RWPE2 (cell line): Measurements from ENCODE around the gene ARID4B.
"Not testable (repeated sequence)": the region's sequence is repeated elsewhere in the genome, so short reads cannot be mapped to it uniquely, and the experiment has no call there.

Source experiments
- ATAC-seq: fragments of 200-7000 bp; cut with Tn5 transposase; 3 replicates; pipeline ENCODE4 v1.9.1; 2021; ENCODE audit warnings: low read depth
- DNase-seq: peaks from one replicate; pipeline ENCODE4 v3.0.0-alpha.2; 2020; ENCODE audit warnings: low spot score
- H3K27ac ChIP-seq: fragments of 450-650 bp; 2 replicates; pipeline ENCODE4 v1.5.1; 2017; ENCODE audit warnings: mild to moderate bottlenecking; ENCODE audit not compliant: poor library complexity, severe bottlenecking
- H3K27me3 ChIP-seq: fragments of 250-450 bp; sonication (Bioruptor Pico); 2 replicates; pipeline ENCODE4 v1.5.1; 2021; ENCODE audit warnings: mild to moderate bottlenecking, moderate library complexity; ENCODE audit not compliant: insufficient read depth, poor library complexity, severe bottlenecking
- H3K36me3 ChIP-seq: fragments of 250-450 bp; sonication (Bioruptor Pico); 2 replicates; pipeline ENCODE4 v1.5.1; 2020; ENCODE audit warnings: low read depth, mild to moderate bottlenecking, moderate library complexity
- H3K4me1 ChIP-seq: fragments of 250-450 bp; sonication (Bioruptor Pico); 2 replicates; pipeline ENCODE4 v1.5.1; 2021; ENCODE audit warnings: mild to moderate bottlenecking, moderate library complexity; ENCODE audit not compliant: insufficient read depth, poor library complexity, severe bottlenecking
- H3K4me3 ChIP-seq: fragments of 250-450 bp; sonication (Bioruptor Pico); 2 replicates; pipeline ENCODE4 v1.5.1; 2021; ENCODE audit warnings: mild to moderate bottlenecking, moderate library complexity; ENCODE audit not compliant: severe bottlenecking
- H3K9me3 ChIP-seq: fragments of 250-450 bp; sonication (Bioruptor Pico); 2 replicates; pipeline ENCODE4 v1.5.1; 2021; ENCODE audit warnings: mild to moderate bottlenecking, moderate library complexity; ENCODE audit not compliant: severe bottlenecking
- TF ChIP-seq, protein P1 (sequence below): fragments of 450-650 bp; IDR thresholded peaks from one replicate; pipeline ENCODE4 v1.5.1; 2017; ENCODE audit warnings: mild to moderate bottlenecking, moderate library complexity; ENCODE audit not compliant: poor library complexity, severe bottlenecking

ARID4B gene

DNA sequence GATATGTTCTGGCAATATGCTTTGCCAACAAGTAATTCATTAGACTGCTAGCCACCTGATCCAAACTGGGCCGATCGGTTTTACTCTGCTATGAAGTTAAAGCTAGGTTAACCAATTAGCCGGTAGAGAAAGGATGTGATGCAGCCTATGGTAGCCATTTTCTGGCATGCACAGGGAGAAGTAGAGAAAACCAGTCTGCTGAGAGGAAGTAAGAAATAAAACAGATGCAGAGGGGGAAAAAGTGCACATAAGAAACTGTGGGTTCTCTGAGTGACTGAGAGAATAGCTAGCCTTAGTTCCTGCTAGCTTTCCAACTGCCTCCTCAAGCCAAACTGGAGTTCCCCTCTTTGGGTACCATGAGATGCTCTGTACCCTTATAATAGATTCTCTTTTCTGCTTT is 52.8 kb downstream of the ARID4B start:
- ATAC-seq (no peak), DNase-seq (no peak)
- Histone ChIP-seq H3K36me3 (no peaks in the 10 kb centered on the region), H3K27ac (no peak overlapping the region), H3K4me3 (no peak overlapping the region), H3K27me3 (no peaks in the 10 kb centered on the region), H3K4me1 (no peaks in the 10 kb centered on the region), H3K9me3 (no peaks in the 10 kb centered on the region)
- TF ChIP-seq, protein P1, sequence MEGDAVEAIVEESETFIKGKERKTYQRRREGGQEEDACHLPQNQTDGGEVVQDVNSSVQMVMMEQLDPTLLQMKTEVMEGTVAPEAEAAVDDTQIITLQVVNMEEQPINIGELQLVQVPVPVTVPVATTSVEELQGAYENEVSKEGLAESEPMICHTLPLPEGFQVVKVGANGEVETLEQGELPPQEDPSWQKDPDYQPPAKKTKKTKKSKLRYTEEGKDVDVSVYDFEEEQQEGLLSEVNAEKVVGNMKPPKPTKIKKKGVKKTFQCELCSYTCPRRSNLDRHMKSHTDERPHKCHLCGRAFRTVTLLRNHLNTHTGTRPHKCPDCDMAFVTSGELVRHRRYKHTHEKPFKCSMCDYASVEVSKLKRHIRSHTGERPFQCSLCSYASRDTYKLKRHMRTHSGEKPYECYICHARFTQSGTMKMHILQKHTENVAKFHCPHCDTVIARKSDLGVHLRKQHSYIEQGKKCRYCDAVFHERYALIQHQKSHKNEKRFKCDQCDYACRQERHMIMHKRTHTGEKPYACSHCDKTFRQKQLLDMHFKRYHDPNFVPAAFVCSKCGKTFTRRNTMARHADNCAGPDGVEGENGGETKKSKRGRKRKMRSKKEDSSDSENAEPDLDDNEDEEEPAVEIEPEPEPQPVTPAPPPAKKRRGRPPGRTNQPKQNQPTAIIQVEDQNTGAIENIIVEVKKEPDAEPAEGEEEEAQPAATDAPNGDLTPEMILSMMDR, result no peak

DNA sequence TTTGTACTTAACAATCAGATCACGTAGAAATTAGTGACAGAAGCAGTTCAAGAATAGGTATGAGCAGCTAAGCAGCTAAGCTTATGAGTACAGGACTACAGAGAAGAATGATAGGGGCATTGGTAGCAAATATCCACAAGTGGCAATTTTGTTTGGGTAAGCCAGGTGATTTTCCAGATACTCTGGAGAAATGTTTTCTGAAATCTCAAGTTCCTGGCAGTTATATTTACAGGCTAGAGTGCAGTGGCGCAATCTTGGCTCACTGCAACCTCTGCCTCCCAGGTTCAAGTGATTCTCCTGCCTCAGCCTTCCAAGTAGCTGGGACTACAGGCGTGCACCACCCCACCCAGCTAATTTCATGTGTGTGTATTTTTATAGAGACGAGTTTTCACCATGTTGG is 55.1 kb downstream of the ARID4B start:
- TF ChIP-seq, protein P1, result no peak
- no peak for DNase-seq
- Histone ChIP-seq H3K27ac (no peak overlapping the region), H3K9me3 (no peaks in the 10 kb centered on the region), H3K27me3 (no peaks in the 10 kb centered on the region), H3K36me3 (no peaks in the 10 kb centered on the region), H3K4me3 (no peak overlapping the region), H3K4me1 (no peaks in the 10 kb centered on the region)
- no peak for ATAC-seq

DNA sequence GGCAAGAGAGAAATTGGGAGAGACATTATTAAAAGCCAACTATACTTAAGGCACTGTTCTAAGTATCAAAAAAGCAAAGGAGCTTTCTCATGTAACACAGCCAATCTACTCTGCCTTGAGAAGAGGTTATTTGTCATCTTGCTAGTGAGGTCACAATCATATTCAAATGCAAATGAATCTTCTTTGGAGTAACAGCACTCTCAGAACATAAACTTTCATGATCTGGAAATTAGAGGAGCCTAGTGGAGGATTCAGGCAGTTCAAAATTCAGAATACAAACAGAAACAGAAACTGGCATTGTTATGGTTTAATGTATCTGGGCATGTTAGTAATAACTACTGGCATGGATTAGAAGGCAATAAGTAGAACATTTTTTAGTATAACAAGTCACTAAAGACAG is 57.4 kb downstream of the ARID4B start:
- ATAC-seq (peak; percentile 44; the same call in 1 of the 3 replicates), DNase-seq (no peak)
- Histone ChIP-seq H3K9me3 (no peaks in the 10 kb centered on the region), H3K4me1 (no peaks in the 10 kb centered on the region), H3K4me3 (no peak overlapping the region), H3K36me3 (no peaks in the 10 kb centered on the region), H3K27me3 (no peaks in the 10 kb centered on the region), H3K27ac (no peak overlapping the region)
- TF ChIP-seq, protein P1, result no peak

DNA sequence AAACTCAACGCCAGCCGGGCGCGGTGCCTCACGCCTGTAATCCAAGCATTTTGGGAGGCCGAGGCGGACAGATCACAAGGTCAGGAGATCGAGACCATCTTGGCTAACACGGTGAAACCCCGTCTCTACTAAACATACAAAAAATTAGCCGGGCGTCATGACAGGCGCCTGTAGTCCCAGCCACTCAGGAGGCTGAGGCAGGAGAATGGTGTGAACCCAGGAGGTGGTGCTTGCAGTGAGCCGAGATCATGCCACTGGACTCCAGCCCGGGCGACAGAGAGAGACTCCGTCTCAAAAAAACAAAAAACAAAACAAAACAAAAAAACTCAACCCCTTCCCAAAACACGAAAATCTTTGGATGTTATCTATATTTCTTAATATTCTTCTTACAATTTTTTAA is 58.0 kb downstream of the ARID4B start:
- not testable (repeated sequence) for H3K4me1 ChIP-seq, DNase-seq, H3K27ac ChIP-seq, ATAC-seq, H3K9me3 ChIP-seq, H3K36me3 ChIP-seq, H3K27me3 ChIP-seq, H3K4me3 ChIP-seq

DNA sequence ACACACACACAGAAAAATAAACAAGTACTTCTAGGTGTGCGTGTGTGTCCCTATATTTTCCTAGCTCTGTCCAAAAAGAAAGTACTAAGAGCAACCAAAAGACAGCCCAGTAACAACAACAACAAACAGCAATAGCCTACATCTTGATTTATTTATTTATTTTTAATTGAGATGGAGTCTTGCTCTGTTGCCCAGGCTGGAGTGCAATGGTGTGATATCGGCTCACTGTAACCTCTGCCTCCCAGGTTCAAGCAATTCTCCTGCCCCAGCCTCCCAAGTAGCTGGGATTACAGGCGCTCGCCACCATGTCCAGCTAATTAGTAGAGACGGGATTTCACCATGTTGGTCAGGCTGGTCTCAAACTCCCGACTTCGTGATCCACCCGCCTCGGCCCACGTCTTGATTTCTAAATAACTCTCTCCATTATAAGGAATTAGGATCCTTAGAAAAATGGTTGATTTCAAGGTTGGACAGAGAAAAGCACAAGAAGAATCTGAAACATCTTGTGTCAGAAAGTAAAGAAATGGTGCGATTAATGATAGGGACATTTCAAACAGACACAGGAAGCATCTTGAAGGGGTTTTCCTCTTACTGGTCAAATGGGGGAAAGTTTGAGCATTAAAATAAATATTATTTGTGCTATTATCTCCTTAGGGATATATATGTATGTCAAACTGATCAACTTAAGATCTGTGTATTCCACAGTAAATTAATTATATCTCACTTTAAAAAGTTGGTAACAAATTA is 59.4 kb downstream of the ARID4B start:
- no peaks in the 10 kb centered on the region for H3K36me3 ChIP-seq
- H3K9me3 ChIP-seq, result no peaks in the 10 kb centered on the region
- ATAC-seq, result no peak
- DNase-seq, result no peak
- TF ChIP-seq, protein P1, result no peak
- no peak overlapping the region for H3K4me3 ChIP-seq
- H3K27me3 ChIP-seq, result no peaks in the 10 kb centered on the region
- no peak overlapping the region for H3K27ac ChIP-seq
- no peaks in the 10 kb centered on the region for H3K4me1 ChIP-seq
